ENCODE results near the gene COX10.

Gene COX10

DNA sequence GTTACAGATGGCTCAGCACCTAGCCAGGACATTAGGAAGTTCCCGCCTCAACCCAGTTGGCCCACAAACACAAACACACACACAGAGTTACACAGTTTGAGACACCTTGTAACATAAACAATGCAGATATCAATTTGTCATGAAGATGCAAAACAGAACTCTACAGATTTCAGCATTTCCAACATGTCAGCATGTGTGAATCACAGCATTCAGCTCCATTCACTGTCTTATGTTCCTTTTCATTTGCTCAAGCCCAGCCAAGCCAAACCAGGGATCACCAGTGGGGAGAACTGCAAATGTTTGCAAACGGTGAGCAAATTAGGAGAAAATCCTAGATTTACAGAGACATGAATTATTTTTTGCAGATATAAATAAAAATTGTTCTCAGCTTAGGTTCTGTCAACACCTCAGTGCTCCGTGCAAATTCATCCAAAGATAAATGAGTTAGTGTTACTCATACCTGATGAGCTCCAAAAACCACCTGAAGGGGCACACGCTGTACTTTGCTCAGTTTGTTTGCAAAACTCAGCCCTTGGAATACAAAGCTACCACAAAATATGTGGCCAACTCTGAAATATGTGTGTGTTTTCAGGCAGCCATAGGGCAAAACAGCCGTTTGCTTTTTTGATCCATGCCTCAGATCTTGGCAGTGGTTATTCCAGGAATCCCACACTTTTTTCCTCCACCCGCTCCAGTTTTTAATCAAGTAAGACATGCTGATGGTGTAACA lies 16.3 kb upstream of the COX10 start:
- Mint-ChIP-seq H3K27ac (no peak overlapping the region), H3K4me3 (no peak overlapping the region), H3K4me1 (peaks cover 3% of the 10 kb centered on the region), H3K9me3 (peaks cover 3% of the 10 kb centered on the region), H3K27me3 (no peaks in the 10 kb centered on the region), H3K36me3 (peaks cover 19% of the 10 kb centered on the region)
- ATAC-seq (ENCODE audit: low read depth) (no peak), DNase-seq (ENCODE audit: low spot score in 2 of 2) (no peak)

GRCh38 chr17:14057591-14057990 lies 11.7 kb upstream of the COX10 start:
- peaks cover 31% of the 10 kb centered on the region for H3K36me3 Mint-ChIP-seq

GRCh38 chr17:14058051-14058450 lies 11.3 kb upstream of the COX10 start:
- no peak for DNase-seq (ENCODE audit: low spot score in 2 of 2)
- Mint-ChIP-seq H3K4me1 (peaks cover 3% of the 10 kb centered on the region), H3K9me3 (peaks cover 3% of the 10 kb centered on the region), H3K36me3 (peaks cover 31% of the 10 kb centered on the region), H3K27ac (no peak overlapping the region), H3K4me3 (no peak overlapping the region), H3K27me3 (no peaks in the 10 kb centered on the region)
- no peak for ATAC-seq (ENCODE audit: low read depth)

More at GRCh38 chr17:14057591-14057990, 11.7 kb upstream of the COX10 start:
- no peak overlapping the region for H3K27ac Mint-ChIP-seq
- H3K4me3 Mint-ChIP-seq = no peak overlapping the region
- no peaks in the 10 kb centered on the region for H3K27me3 Mint-ChIP-seq
- H3K9me3 Mint-ChIP-seq = peaks cover 3% of the 10 kb centered on the region
- DNase-seq (ENCODE audit: low spot score in 2 of 2) (no peak), ATAC-seq (ENCODE audit: low read depth) (no peak)
- H3K4me1 Mint-ChIP-seq = peaks cover 3% of the 10 kb centered on the region

GRCh38 chr17:14060706-14061105 lies 8.6 kb upstream of the COX10 start:
- ATAC-seq (ENCODE audit: low read depth) (no peak), DNase-seq (ENCODE audit: low spot score in 2 of 2) (no peak)
- H3K4me3 Mint-ChIP-seq = no peak overlapping the region
- peaks cover 35% of the 10 kb centered on the region for H3K36me3 Mint-ChIP-seq
- H3K4me1 Mint-ChIP-seq = peaks cover under 1% of the 10 kb centered on the region
- no peaks in the 10 kb centered on the region for H3K27me3 Mint-ChIP-seq
- no peak overlapping the region for H3K27ac Mint-ChIP-seq
- peaks cover 3% of the 10 kb centered on the region for H3K9me3 Mint-ChIP-seq

GRCh38 chr17:14061666-14062560 lies 7.4 kb upstream of the COX10 start:
- no peak overlapping the region for H3K4me3 Mint-ChIP-seq
- H3K27me3 Mint-ChIP-seq = no peaks in the 10 kb centered on the region
- no peak for ATAC-seq (ENCODE audit: low read depth)
- no peak for DNase-seq (ENCODE audit: low spot score in 2 of 2)
- H3K27ac Mint-ChIP-seq = no peak overlapping the region
- peaks cover 2% of the 10 kb centered on the region for H3K9me3 Mint-ChIP-seq
- no peaks in the 10 kb centered on the region for H3K4me1 Mint-ChIP-seq
- H3K36me3 Mint-ChIP-seq = peaks cover 34% of the 10 kb centered on the region

- no peak for DNase-seq (ENCODE audit: low spot score in 2 of 2)
- H3K4me1 Mint-ChIP-seq = peaks cover 22% of the 10 kb centered on the region
- no peaks in the 10 kb centered on the region for H3K27me3 Mint-ChIP-seq
- H3K36me3 Mint-ChIP-seq = peaks cover 15% of the 10 kb centered on the region
- H3K27ac Mint-ChIP-seq = no peak overlapping the region
- H3K9me3 Mint-ChIP-seq = peaks cover 2% of the 10 kb centered on the region
- ATAC-seq (ENCODE audit: low read depth) = no peak
- no peak overlapping the region for H3K4me3 Mint-ChIP-seq
Observed at GRCh38 chr17:14067347-14067746, 2.0 kb upstream of the COX10 start.

GRCh38 chr17:14068542-14069250 lies 608 bp upstream of the COX10 start:
- Mint-ChIP-seq H3K27me3 (no peaks in the 10 kb centered on the region), H3K4me3 (peak overlapping the region; percentile 96), H3K4me1 (peaks cover 28% of the 10 kb centered on the region), H3K36me3 (peaks cover 16% of the 10 kb centered on the region), H3K9me3 (peaks cover 2% of the 10 kb centered on the region), H3K27ac (peak overlapping the region; percentile 94)
- ATAC-seq (ENCODE audit: low read depth) (peak; percentile 13), DNase-seq (ENCODE audit: low spot score in 2 of 2) (no peak)

DNA sequence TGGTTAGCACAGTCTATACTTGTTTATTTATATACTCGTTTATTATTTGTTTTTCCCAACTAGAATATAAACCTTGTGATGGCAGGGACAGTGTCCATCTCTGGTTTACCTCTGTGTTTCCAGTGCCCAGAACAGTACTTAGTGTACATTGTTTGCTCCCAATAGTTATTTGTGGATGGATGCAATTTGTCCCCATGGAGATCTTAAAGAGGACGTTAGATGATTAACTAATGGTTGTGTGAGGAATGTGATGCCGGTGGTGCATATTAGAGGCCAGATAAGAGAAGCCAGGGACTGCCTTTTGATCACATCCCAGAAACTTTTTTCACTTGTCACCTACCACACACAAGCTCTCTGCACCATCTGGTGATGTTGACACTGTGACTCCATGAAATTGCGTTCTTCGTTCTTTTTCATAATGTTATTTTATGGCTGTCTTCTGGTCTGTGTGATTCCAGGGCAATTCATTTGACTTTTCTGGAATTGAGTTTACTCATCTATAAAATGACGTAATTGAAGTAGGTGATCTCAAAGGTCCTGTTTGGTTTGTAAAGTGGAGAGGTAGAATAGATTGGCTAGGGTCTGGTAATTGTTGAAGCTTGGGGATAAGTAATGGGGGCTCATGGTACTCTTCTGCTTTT lies 1.2 kb downstream of the COX10 start:
- ATAC-seq (ENCODE audit: low read depth) (no peak), DNase-seq (ENCODE audit: low spot score in 2 of 2) (no peak)
- Mint-ChIP-seq H3K36me3 (peaks cover 12% of the 10 kb centered on the region), H3K4me3 (peak overlapping the region; percentile 96), H3K4me1 (peaks cover 28% of the 10 kb centered on the region), H3K9me3 (peaks cover 2% of the 10 kb centered on the region), H3K27ac (no peak overlapping the region), H3K27me3 (no peaks in the 10 kb centered on the region)

GRCh38 chr17:14072881-14073280 lies 3.6 kb downstream of the COX10 start:
- Mint-ChIP-seq H3K27me3 (no peaks in the 10 kb centered on the region), H3K4me3 (no peak overlapping the region), H3K27ac (no peak overlapping the region), H3K9me3 (no peaks in the 10 kb centered on the region), H3K4me1 (peaks cover 27% of the 10 kb centered on the region), H3K36me3 (peaks cover 11% of the 10 kb centered on the region)
- ATAC-seq (ENCODE audit: low read depth) (no peak), DNase-seq (ENCODE audit: low spot score in 2 of 2) (no peak)

- Mint-ChIP-seq H3K4me1 (peaks cover 9% of the 10 kb centered on the region), H3K27ac (no peak overlapping the region), H3K4me3 (no peak overlapping the region), H3K36me3 (peaks cover 31% of the 10 kb centered on the region), H3K27me3 (no peaks in the 10 kb centered on the region), H3K9me3 (no peaks in the 10 kb centered on the region)
- ATAC-seq (ENCODE audit: low read depth) (no peak), DNase-seq (ENCODE audit: low spot score in 2 of 2) (no peak)
Observed at GRCh38 chr17:14078027-14078426, 8.7 kb downstream of the COX10 start.

- ATAC-seq (ENCODE audit: low read depth) = no peak
- Mint-ChIP-seq H3K4me3 (no peak overlapping the region), H3K36me3 (peaks cover 29% of the 10 kb centered on the region), H3K27ac (no peak overlapping the region), H3K27me3 (no peaks in the 10 kb centered on the region), H3K9me3 (no peaks in the 10 kb centered on the region), H3K4me1 (peaks cover 6% of the 10 kb centered on the region)
- no peak for DNase-seq (ENCODE audit: low spot score in 2 of 2)
Observed at GRCh38 chr17:14080847-14081251, 11.5 kb downstream of the COX10 start.

DNA sequence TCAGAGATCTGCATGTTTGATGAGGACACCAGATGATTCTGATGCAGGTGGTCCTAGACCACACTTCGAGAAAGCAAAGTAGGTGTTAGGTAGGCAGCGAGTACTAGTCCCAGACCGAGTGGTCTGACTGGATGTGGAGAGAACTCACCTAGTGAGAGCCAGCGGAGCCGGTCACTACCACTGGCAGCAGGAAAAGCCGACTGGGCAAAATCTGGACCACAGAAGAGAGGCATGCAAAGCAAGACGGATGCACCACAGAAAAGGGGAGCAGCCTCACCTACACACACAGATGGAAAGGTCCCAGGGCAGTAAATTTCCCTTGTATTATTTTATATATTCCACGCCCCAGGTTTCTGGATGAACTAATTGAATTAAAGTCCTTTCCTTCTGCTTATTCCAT lies 13.5 kb downstream of the COX10 start:
- DNase-seq (ENCODE audit: low spot score in 2 of 2) (no peak), ATAC-seq (ENCODE audit: low read depth) (no peak)
- Mint-ChIP-seq H3K27ac (no peak overlapping the region), H3K9me3 (no peaks in the 10 kb centered on the region), H3K4me3 (no peak overlapping the region), H3K36me3 (peaks cover 29% of the 10 kb centered on the region), H3K4me1 (peaks cover 6% of the 10 kb centered on the region), H3K27me3 (no peaks in the 10 kb centered on the region)

- Mint-ChIP-seq H3K27ac (no peak overlapping the region), H3K36me3 (peaks cover 25% of the 10 kb centered on the region), H3K27me3 (no peaks in the 10 kb centered on the region), H3K4me1 (peaks cover 12% of the 10 kb centered on the region), H3K4me3 (no peak overlapping the region), H3K9me3 (no peaks in the 10 kb centered on the region)
- DNase-seq (ENCODE audit: low spot score in 2 of 2) (no peak), ATAC-seq (ENCODE audit: low read depth) (no peak)
Observed at GRCh38 chr17:14084955-14085354, 15.7 kb downstream of the COX10 start.
